Measurements from ENCODE around the gene TRAF5.
"Not testable (repeated sequence)": the region's sequence is repeated elsewhere in the genome, so short reads cannot be mapped to it uniquely, and the experiment has no call there.

TRAF5 gene

GRCh38 chr1:211341999-211342398 lies 15.4 kb downstream of the TRAF5 start:
- in situ Hi-C loops (cut with HindIII; ENCODE audit: low sequenced_read_pairs), result loop anchor here (25.0 kb wide), 1 partner anchor 320 kb away; no protein-coding TSS in a partner anchor

- in situ Hi-C loops (cut with HindIII; ENCODE audit: low sequenced_read_pairs), result loop anchor here (25.0 kb wide), 1 partner anchor 319 kb away; no protein-coding TSS in a partner anchor
Measured at GRCh38 chr1:211343607-211344006, 17.0 kb downstream of the TRAF5 start.

- in situ Hi-C loops (cut with HindIII; ENCODE audit: low sequenced_read_pairs), result loop anchor here (25.0 kb wide), 1 partner anchor 318 kb away; no protein-coding TSS in a partner anchor
Measured at GRCh38 chr1:211344152-211344618, 17.6 kb downstream of the TRAF5 start.

- in situ Hi-C loops (cut with HindIII; ENCODE audit: low sequenced_read_pairs), result loop anchor here (25.0 kb wide), 1 partner anchor 317 kb away; no protein-coding TSS in a partner anchor
Measured at GRCh38 chr1:211345719-211346118, 19.1 kb downstream of the TRAF5 start.

GRCh38 chr1:211347077-211347844 lies 20.6 kb downstream of the TRAF5 start:
- in situ Hi-C loops (cut with HindIII; ENCODE audit: low sequenced_read_pairs), result loop anchor here (25.0 kb wide), 1 partner anchor 315 kb away; no protein-coding TSS in a partner anchor

GRCh38 chr1:211348547-211348946 lies 21.9 kb downstream of the TRAF5 start:
- in situ Hi-C loops (cut with HindIII; ENCODE audit: low sequenced_read_pairs), result loop anchor here (25.0 kb wide), 1 partner anchor 314 kb away; no protein-coding TSS in a partner anchor

- in situ Hi-C loops (cut with HindIII; ENCODE audit: low sequenced_read_pairs), result loop anchor here (25.0 kb wide), 1 partner anchor 313 kb away; no protein-coding TSS in a partner anchor
Measured at GRCh38 chr1:211349741-211350140, 23.1 kb downstream of the TRAF5 start.

GRCh38 chr1:211352055-211352454 lies 25.4 kb downstream of the TRAF5 start:
- in situ Hi-C loops (cut with HindIII; ENCODE audit: low sequenced_read_pairs), result not testable (repeated sequence)

- in situ Hi-C loops (cut with HindIII; ENCODE audit: low sequenced_read_pairs), result no loop called here
Measured at GRCh38 chr1:211352465-211352864, 25.8 kb downstream of the TRAF5 start.

- in situ Hi-C loops (cut with HindIII; ENCODE audit: low sequenced_read_pairs), result no loop called here
Measured at GRCh38 chr1:211352985-211353515, 26.4 kb downstream of the TRAF5 start.

- in situ Hi-C loops (cut with HindIII; ENCODE audit: low sequenced_read_pairs), result no loop called here
Measured at GRCh38 chr1:211353562-211354212, 27.1 kb downstream of the TRAF5 start.

- in situ Hi-C loops (cut with HindIII; ENCODE audit: low sequenced_read_pairs), result no loop called here
Measured at GRCh38 chr1:211355873-211356272, 29.2 kb downstream of the TRAF5 start.

- in situ Hi-C loops (cut with HindIII; ENCODE audit: low sequenced_read_pairs), result no loop called here
Measured at GRCh38 chr1:211356723-211357407, 30.2 kb downstream of the TRAF5 start.

GRCh38 chr1:211358685-211359084 lies 32.1 kb downstream of the TRAF5 start:
- in situ Hi-C loops (cut with HindIII; ENCODE audit: low sequenced_read_pairs), result no loop called here

GRCh38 chr1:211359876-211360275 lies 33.2 kb downstream of the TRAF5 start:
- in situ Hi-C loops (cut with HindIII; ENCODE audit: low sequenced_read_pairs), result no loop called here

GRCh38 chr1:211361202-211361601 lies 34.6 kb downstream of the TRAF5 start:
- in situ Hi-C loops (cut with HindIII; ENCODE audit: low sequenced_read_pairs), result no loop called here

GRCh38 chr1:211369640-211370039 lies 43.0 kb downstream of the TRAF5 start:
- in situ Hi-C loops (cut with HindIII; ENCODE audit: low sequenced_read_pairs), result no loop called here

GRCh38 chr1:211370669-211371068 lies 44.0 kb downstream of the TRAF5 start:
- in situ Hi-C loops (cut with HindIII; ENCODE audit: low sequenced_read_pairs), result no loop called here

GRCh38 chr1:211371406-211372105 lies 44.9 kb downstream of the TRAF5 start:
- in situ Hi-C loops (cut with HindIII; ENCODE audit: low sequenced_read_pairs), result no loop called here

GRCh38 chr1:211372463-211372862 lies 45.8 kb downstream of the TRAF5 start:
- in situ Hi-C loops (cut with HindIII; ENCODE audit: low sequenced_read_pairs), result no loop called here

All from endothelial cell of hepatic sinusoid (primary cell).